ENCODE measurements around the gene GMPR.
A peak's percentile ranks its signal among the peaks of the same experiment; 100 is the strongest.

Gene GMPR

GRCh38 chr6:16327777-16328325 is 89.5 kb downstream of the GMPR start:
- DNase-seq (ENCODE audit: low read depth, low spot score) = no peak

GRCh38 chr6:16329233-16329632 is 90.8 kb downstream of the GMPR start:
- no peak for DNase-seq (ENCODE audit: low read depth, low spot score)

GRCh38 chr6:16331384-16332174 is 93.2 kb downstream of the GMPR start:
- no peak for DNase-seq (ENCODE audit: low read depth, low spot score)

- peak; percentile 79 for DNase-seq (ENCODE audit: low read depth, low spot score)
These were observed 93.8 kb downstream of the GMPR start for GRCh38 chr6:16332175-16332542.

GRCh38 chr6:16333580-16333979 is 95.2 kb downstream of the GMPR start:
- no peak for DNase-seq (ENCODE audit: low read depth, low spot score)

GRCh38 chr6:16334671-16335070 is 96.3 kb downstream of the GMPR start:
- no peak for DNase-seq (ENCODE audit: low read depth, low spot score)

GRCh38 chr6:16335176-16335575 is 96.8 kb downstream of the GMPR start:
- DNase-seq (ENCODE audit: low read depth, low spot score) = no peak

GRCh38 chr6:16336056-16336818 is 97.8 kb downstream of the GMPR start:
- DNase-seq (ENCODE audit: low read depth, low spot score) = no peak

- no peak for DNase-seq (ENCODE audit: low read depth, low spot score)
These were observed 98.5 kb downstream of the GMPR start for GRCh38 chr6:16336911-16337294.

GRCh38 chr6:16337295-16337975 is 99.0 kb downstream of the GMPR start:
- DNase-seq (ENCODE audit: low read depth, low spot score) = no peak

- DNase-seq (ENCODE audit: low read depth, low spot score) = no peak
These were observed 100.3 kb downstream of the GMPR start for GRCh38 chr6:16338577-16339264.

- DNase-seq (ENCODE audit: low read depth, low spot score) = no peak
These were observed 100.8 kb downstream of the GMPR start for GRCh38 chr6:16339265-16339587.

- DNase-seq (ENCODE audit: low read depth, low spot score) = no peak
These were observed 105.2 kb downstream of the GMPR start for GRCh38 chr6:16343593-16343992.

- no peak for DNase-seq (ENCODE audit: low read depth, low spot score)
These were observed 106.4 kb downstream of the GMPR start for GRCh38 chr6:16344756-16345155.

Data from iPS DF 19.7 (cell line).